ENCODE results near the gene NXN.

- TF ChIP-seq CTCF (IDR thresholded peaks at IDR 0.05) (no peak), POLR2A (IDR thresholded peaks at IDR 0.05) (no peak)
Observed at GRCh38 chr17:929586-929985, 50.0 kb downstream of the NXN start.
